IPS-15b (cell line): ENCODE results near the gene RBPMS2.
"Not testable (repeated sequence)": the region's sequence is repeated elsewhere in the genome, so short reads cannot be mapped to it uniquely, and the experiment has no call there.

Source experiments
- H3K27me3 ChIP-seq: one replicate; pipeline ENCODE4 v1.6.1; 2013; ENCODE audit warnings: low read length; ENCODE audit not compliant: control insufficient read depth, insufficient read depth
- H3K36me3 ChIP-seq: one replicate; pipeline ENCODE4 v1.6.1; 2013; ENCODE audit warnings: low read length; ENCODE audit not compliant: control insufficient read depth, insufficient read depth
- H3K4me1 ChIP-seq: one replicate; pipeline ENCODE4 v1.6.1; 2013; ENCODE audit warnings: mild to moderate bottlenecking, low read length; ENCODE audit not compliant: control insufficient read depth, insufficient read depth
- H3K4me3 ChIP-seq: one replicate; pipeline ENCODE4 v1.5.1; 2013; ENCODE audit warnings: low read depth, low read length
- H3K9ac ChIP-seq: one replicate; pipeline ENCODE4 v1.6.1; 2013; ENCODE audit warnings: low read depth, mild to moderate bottlenecking, low read length
- H3K9me3 ChIP-seq: one replicate; pipeline ENCODE4 v1.6.1; 2013; ENCODE audit warnings: mild to moderate bottlenecking, low read length; ENCODE audit not compliant: control insufficient read depth, insufficient read depth

The RBPMS2 gene

GRCh38 chr15:64775551-64776401 is at the start of gene RBPMS2:
RBPMS2 (minus strand) TSS chr15:64775589; CDS start chr15:64775319, 270 bp downstream.
- H3K9ac ChIP-seq: peak within 1 kb of the TSS; percentile 89
- no peaks in the 10 kb centered on the region for H3K9me3 ChIP-seq
- peak within 1 kb of the TSS; percentile 94 for H3K4me3 ChIP-seq
- peaks cover 5% of the 10 kb centered on the region for H3K36me3 ChIP-seq
- H3K27me3 ChIP-seq: no peaks in the 10 kb centered on the region
- peaks cover 30% of the 10 kb centered on the region for H3K4me1 ChIP-seq

DNA sequence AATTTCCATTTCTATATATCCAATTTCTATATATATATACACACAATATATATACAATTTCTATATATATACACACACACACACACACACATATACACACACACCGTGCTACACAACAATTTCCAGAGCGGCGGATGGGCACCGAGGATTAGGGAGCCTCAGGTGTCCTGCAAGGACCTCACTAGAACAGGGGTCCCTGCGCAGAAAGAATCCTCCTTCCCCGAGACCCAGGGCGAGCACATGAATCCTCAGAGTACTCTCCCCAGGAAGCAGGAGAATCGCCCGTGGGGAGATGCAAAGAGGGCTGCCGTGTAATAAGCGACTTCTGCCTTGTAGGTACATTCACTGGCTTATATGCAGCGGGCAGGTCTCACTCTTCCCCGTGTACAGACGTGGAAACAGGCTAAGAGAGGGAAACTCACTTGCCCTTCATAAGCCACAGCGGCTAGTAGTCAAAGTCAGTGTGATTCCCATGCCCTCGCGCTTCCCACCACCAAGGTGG is 49.6 kb upstream of the RBPMS2 start:
- H3K9me3 ChIP-seq: no peaks in the 10 kb centered on the region
- peaks cover 34% of the 10 kb centered on the region for H3K36me3 ChIP-seq

GRCh38 chr15:64816452-64816851 is 41.1 kb upstream of the RBPMS2 start:
- no peaks in the 10 kb centered on the region for H3K9me3 ChIP-seq
- H3K9ac ChIP-seq: no peak overlapping the region
- no peaks in the 10 kb centered on the region for H3K27me3 ChIP-seq
- H3K4me1 ChIP-seq: peaks cover 12% of the 10 kb centered on the region
- H3K4me3 ChIP-seq: no peak overlapping the region
- H3K36me3 ChIP-seq: peaks cover 51% of the 10 kb centered on the region

More for the DNA sequence above, 49.6 kb upstream of the RBPMS2 start:
- H3K27me3 ChIP-seq: no peaks in the 10 kb centered on the region
- H3K4me3 ChIP-seq: peak overlapping the region; percentile 99
- peak overlapping the region; percentile 88 for H3K9ac ChIP-seq
- H3K4me1 ChIP-seq: peaks cover 3% of the 10 kb centered on the region

DNA sequence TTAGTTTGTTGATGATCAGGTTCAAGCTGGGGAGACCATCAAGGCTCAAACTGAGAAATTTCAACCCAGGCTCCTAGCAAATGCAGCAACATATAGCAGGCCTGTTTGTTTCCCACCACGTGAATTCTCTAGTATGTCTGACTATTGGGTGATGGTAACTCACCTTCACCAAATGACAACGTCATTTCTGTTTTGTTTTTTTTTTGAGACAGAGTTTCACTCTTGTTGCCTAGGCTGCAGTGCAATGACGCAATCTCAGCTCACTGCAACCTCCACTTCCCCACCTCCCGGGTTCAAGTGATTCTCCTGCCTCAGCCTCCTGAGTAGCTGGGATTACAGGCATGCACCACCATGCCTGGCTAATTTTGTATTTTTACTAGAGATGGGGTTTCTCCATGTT is 39.6 kb upstream of the RBPMS2 start:
- not testable (repeated sequence) for H3K27me3 ChIP-seq, H3K9me3 ChIP-seq, H3K4me3 ChIP-seq, H3K9ac ChIP-seq
- Histone ChIP-seq H3K4me1 (peaks cover 26% of the 10 kb centered on the region), H3K36me3 (peaks cover 38% of the 10 kb centered on the region)

- not testable (repeated sequence) for H3K4me3 ChIP-seq, H3K9ac ChIP-seq, H3K27me3 ChIP-seq, H3K9me3 ChIP-seq
- peaks cover 31% of the 10 kb centered on the region for H3K36me3 ChIP-seq
- peaks cover 31% of the 10 kb centered on the region for H3K4me1 ChIP-seq
Measured at GRCh38 chr15:64814283-64814682, 38.9 kb upstream of the RBPMS2 start.

DNA sequence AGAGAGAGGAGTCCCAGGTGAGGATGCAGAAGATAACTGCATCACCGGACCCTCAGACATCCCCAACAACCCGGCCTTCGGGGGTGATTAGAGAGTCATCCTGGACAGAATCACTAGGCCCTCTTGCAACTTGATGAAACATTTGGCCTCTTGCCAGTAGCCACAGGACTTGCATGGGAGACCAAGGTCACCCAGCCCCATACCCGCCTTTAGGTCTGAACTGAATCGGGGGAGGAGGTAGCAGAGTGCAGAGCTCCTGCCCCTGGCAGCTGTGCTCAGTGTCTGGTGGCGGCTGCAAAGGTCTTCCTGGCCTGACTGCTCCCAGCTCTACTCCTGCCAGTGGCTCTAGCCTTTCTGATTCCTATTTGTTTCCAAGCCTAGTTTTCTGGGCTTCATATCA is 37.7 kb upstream of the RBPMS2 start:
- no peak overlapping the region for H3K9ac ChIP-seq
- H3K4me1 ChIP-seq: peaks cover 37% of the 10 kb centered on the region
- H3K9me3 ChIP-seq: no peaks in the 10 kb centered on the region
- peaks cover 20% of the 10 kb centered on the region for H3K36me3 ChIP-seq
- no peaks in the 10 kb centered on the region for H3K27me3 ChIP-seq
- H3K4me3 ChIP-seq: no peak overlapping the region

GRCh38 chr15:64810497-64811326 is 35.3 kb upstream of the RBPMS2 start:
- Histone ChIP-seq H3K27me3 (no peaks in the 10 kb centered on the region), H3K9ac (peak overlapping the region; percentile 58), H3K4me3 (peak overlapping the region; percentile 45), H3K36me3 (peaks cover 4% of the 10 kb centered on the region), H3K4me1 (peaks cover 49% of the 10 kb centered on the region), H3K9me3 (no peaks in the 10 kb centered on the region)

DNA sequence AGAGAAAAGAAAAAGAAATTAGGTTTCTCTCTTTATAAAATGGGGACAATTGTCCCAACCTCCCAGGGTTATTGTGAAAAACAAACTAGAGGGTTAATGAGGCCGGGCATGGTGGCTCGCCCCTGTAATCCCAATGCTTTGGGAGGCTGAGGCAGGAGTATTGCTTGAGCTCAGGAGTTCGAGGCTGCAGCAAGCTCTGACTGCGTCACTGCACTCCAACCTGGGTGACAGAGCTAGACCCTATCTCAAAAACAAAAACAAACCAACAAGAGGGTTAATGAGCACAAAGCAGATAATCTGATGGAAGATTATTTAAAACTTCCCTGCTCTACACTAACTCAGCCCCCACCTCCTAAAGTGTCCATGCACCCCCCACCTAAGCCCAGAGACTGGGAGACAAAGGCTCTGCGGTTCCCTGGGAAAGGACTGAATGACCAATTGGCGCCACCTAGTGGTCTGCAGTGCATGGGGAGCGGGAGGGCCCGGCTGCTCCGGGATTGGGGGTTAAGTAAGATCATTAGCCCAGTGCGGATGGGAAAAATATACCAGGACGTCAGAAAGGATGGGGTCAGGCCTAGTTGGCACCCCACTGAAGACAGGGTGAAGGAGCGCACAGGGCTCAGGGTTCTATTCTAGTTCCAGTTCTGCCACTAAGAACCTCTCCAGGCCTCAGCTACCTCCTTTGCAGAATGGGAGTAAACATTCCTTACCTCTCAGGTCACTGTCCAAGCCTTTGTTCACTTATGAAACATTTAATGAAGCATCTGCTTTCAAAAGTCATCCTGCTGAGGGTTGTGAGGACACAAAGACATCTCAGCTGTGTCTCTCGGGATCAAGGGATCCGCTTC is 34.5 kb upstream of the RBPMS2 start:
- Histone ChIP-seq H3K4me1 (peaks cover 49% of the 10 kb centered on the region), H3K27me3 (no peaks in the 10 kb centered on the region), H3K4me3 (peak overlapping the region; percentile 45), H3K9ac (peak overlapping the region; percentile 58), H3K9me3 (no peaks in the 10 kb centered on the region), H3K36me3 (no peaks in the 10 kb centered on the region)

DNA sequence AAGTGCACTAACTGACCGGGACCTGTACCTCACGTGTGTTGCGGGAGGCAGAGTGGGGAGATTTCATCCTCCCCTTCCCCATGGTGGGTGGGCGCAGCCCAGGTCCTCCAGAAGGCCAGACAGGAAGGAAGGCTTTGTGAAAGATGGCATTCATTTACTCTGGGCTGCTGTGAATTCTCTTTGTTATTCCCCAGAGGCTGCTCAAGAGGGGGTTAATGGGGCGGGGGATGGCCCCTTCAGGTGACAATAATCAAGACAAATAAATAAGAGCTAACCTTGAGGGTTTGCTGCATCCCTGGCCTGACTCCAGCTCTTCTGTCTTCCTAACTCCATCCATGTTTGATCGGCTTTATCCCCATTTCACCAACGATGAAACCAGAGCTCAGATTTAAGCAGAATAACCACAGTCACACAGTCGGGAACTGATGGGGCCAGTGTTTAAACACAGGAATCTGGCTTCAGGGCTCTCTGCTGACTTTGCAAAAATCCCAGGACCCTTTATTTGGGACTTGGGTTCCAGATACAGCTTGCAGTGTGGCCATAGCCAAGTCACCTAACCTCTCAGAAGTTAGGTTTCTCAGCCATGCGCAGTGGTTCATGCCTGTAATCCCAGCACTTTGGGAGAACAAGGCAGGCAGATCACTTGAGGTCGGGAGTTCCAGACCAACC is 33.5 kb upstream of the RBPMS2 start:
- Histone ChIP-seq H3K4me3 (peak overlapping the region; percentile 31), H3K9ac (peak overlapping the region; percentile 1), H3K4me1 (peaks cover 49% of the 10 kb centered on the region), H3K9me3 (no peaks in the 10 kb centered on the region), H3K27me3 (no peaks in the 10 kb centered on the region), H3K36me3 (no peaks in the 10 kb centered on the region)

GRCh38 chr15:64807751-64808222 is 32.4 kb upstream of the RBPMS2 start:
- Histone ChIP-seq H3K9me3 (no peaks in the 10 kb centered on the region), H3K4me1 (peaks cover 42% of the 10 kb centered on the region), H3K4me3 (peak overlapping the region; percentile 53), H3K36me3 (no peaks in the 10 kb centered on the region), H3K9ac (peak overlapping the region; percentile 87), H3K27me3 (no peaks in the 10 kb centered on the region)
